ENCODE results near the gene ZNF136.

The ZNF136 gene

DNA sequence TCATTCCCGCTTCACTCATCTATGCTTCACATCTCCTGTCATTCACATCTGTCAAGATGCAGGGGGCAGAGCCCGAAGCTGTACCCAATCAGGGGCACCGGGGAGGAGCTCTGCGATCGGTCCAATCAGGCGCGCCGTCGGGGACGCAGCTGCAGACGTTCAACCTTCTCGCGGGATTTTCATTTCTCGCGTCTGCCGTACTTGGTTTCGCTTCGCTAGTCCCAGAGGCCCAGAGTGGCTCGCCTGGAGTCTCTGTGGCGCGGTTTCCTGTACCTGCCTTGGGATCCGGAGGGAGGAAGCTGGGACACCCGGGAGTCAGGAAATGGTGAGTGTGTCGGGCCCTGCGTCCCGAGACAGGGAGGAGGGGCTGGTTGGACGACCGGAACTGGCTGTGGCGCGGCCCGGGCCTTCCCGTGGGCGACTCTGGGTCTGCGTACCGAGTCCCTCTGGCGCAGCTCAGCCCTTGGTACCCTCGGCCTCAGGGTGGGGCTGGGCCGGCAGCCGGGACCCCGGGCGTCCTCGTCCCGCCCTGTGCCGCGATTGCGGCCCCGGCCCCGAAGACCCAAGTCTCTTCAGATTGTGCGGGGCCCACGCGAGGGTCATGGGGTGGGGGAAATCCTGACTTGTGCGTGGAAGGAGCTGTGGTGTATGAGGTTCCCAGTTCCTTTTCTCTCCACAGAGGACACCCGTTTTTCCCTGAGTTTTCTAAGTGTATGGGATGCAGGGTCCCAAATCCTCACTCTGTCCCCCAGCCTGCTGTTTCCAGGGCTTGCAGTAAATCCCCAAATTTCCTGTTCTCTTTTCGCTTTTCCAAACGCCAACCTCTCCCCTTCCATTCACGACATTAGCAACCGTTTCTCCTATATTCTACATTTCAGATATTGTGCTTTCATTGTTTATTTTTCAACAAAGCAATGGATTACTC, at the start of gene ZNF136:
Gene ZNF136, plus strand, starts transcription at position 215 of the 925 bp plus-strand sequence. Its CDS starts 108 bp downstream, at position 323.
- H3K4me1 Mint-ChIP-seq, result peaks cover 19 to 48% of the 10 kb centered on the region in 2 donors
- no peaks in the 10 kb centered on the region for H3K9me3 Mint-ChIP-seq
- peak within 1 kb of the TSS; percentile 99 for H3K27ac Mint-ChIP-seq
- H3K36me3 Mint-ChIP-seq, result peaks cover 10 to 20% of the 10 kb centered on the region in 2 donors
- DNase-seq (peak; percentile 94), ATAC-seq (replicated peaks) (peak; percentile 99)
- H3K4me3 Mint-ChIP-seq, result peak within 1 kb of the TSS; percentile 96 to 99
- no peaks in the 10 kb centered on the region for H3K27me3 Mint-ChIP-seq

DNA sequence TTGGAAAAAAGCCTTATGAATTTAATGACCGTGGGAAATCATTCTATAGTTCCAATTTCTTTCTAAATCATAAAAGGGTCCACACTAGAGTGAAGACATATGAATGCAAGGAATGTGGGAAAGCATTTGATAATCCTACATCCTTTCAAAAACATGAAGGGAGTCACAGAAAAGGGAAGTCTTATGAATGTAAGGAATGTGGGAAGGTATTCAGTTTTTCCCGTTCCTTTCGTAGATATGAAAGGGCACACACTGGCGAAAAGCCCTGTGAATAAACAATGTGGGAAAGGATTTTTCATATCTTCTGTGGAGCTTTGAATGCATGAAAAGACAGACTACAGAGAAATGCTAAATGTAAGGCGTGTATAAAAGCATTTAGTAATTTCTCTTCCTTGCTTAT, 49.8 kb upstream of the ZNF136 start:
- ATAC-seq (replicated peaks) (no peak), DNase-seq (no peak)
- H3K4me3 Mint-ChIP-seq, result no peak overlapping the region
- no peaks in the 10 kb centered on the region for H3K4me1 Mint-ChIP-seq
- H3K27me3 Mint-ChIP-seq, result no peaks in the 10 kb centered on the region
- no peak overlapping the region for H3K27ac Mint-ChIP-seq
- H3K36me3 Mint-ChIP-seq, result peaks cover 12 to 42% of the 10 kb centered on the region in 2 donors
- peaks cover 0 to 2% of the 10 kb centered on the region in 2 donors for H3K9me3 Mint-ChIP-seq

DNA sequence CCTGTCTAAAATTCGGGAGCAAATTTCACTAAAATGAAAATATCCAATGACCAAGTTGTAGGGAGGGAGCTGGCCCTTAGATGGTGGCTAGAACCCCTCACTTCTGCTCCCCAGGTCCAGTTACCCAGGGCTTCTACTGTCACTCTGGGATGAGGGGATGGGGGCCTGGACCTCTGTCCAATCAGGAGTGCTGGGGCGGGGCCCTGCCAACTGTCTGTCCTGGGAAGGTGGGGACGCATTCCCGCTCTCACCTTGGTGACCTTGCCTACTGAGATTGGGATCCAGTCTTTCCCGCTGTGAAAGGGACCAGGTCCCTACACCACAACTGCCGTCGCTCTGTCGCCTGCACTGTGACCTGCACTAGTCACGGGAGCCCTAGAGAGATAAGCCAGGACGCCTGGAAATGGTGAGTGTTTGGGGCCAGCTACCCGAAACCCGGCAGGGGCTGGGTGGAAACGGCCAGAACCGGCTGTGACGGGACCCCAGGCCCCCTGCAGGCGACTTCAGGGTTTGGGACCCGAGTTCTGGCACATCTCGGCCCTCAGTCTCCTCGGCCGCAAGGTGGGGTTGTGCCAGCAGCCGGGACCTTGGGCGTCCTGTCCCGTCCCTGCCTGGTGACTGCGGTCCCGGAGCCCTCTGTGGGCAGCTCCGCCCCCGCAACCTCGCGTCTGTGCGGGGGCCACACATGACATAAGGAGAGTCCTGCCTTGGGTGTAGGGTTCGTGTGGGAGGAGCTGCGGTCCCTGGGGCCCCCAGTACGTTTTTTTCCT, 45.5 kb upstream of the ZNF136 start:
- no peaks in the 10 kb centered on the region for H3K4me1 Mint-ChIP-seq
- H3K27ac Mint-ChIP-seq, result no peak overlapping the region
- no peak for ATAC-seq (replicated peaks)
- no peaks in the 10 kb centered on the region for H3K27me3 Mint-ChIP-seq
- H3K36me3 Mint-ChIP-seq, result peaks cover 5 to 14% of the 10 kb centered on the region in 2 donors
- peaks cover 0 to 2% of the 10 kb centered on the region in 2 donors for H3K9me3 Mint-ChIP-seq
- DNase-seq, result no peak
- no peak overlapping the region for H3K4me3 Mint-ChIP-seq

DNA sequence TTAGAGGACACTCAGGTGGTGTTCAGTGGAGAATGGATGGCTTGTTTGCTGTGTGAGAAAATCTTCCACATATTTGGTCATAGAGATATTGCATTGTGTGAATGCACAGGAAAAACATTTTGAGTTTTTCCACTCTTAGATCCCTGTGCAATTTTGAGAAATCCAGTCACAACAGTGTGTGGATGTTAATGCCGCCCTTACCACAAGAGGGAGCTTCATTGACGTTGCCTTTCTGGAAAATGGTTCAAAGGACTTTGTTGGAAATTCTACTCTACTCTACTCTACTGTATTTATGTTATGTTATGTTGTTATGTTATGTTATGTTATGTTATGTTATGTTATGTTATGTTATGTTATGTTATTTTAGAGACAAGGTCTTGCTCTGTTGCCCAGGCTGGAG, 36.2 kb upstream of the ZNF136 start:
- Mint-ChIP-seq H3K4me3 (no peak overlapping the region), H3K36me3 (peaks cover 6 to 13% of the 10 kb centered on the region in 2 donors), H3K9me3 (peaks cover 3% of the 10 kb centered on the region in 2 donors), H3K27ac (no peak overlapping the region), H3K27me3 (no peaks in the 10 kb centered on the region), H3K4me1 (no peaks in the 10 kb centered on the region)
- ATAC-seq (replicated peaks) (peak; percentile 27 to 34), DNase-seq (no peak)

- peaks cover 9 to 12% of the 10 kb centered on the region in 2 donors for H3K4me1 Mint-ChIP-seq
- ATAC-seq (replicated peaks) (no peak), DNase-seq (no peak)
- no peak overlapping the region for H3K4me3 Mint-ChIP-seq
- no peak overlapping the region for H3K27ac Mint-ChIP-seq
- H3K27me3 Mint-ChIP-seq, result no peaks in the 10 kb centered on the region
- peaks cover 41 to 54% of the 10 kb centered on the region in 2 donors for H3K36me3 Mint-ChIP-seq
- peaks cover 10 to 15% of the 10 kb centered on the region in 2 donors for H3K9me3 Mint-ChIP-seq
Measured at GRCh38 chr19:12133069-12133468, 29.8 kb upstream of the ZNF136 start.

DNA sequence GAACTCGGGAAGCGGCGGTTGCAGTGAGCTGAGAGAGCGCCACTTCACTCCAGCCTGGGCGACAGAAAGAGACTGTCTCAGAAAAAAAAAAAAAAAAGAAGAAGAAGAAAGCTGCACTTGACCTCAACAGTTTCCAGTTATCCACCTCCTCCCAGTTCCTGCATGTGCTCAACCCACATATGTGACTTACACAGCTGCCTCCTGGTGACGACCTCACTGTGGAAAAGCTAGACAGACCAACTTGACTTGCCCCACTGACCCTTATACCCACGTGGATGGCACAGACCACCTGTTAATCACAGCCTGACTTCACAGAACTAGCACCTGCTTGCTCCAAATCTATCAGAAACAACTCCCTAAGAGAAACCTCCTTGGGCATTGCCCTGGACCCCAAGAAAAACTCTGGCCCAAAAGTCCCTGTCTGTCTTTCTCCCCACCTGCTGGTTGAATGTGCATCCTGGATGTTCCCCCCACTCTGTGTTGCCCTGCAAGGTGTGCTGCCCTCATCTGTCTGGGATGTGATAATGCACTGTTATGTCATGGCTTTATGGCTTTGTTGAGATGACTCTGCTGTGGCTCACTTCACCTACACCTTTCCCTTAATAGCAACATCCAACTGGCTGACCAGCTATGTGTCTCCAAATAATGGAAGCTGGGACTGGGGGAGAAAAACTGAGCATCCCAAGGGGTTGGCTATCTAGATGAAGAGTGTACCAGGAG, 25.5 kb upstream of the ZNF136 start:
- Mint-ChIP-seq H3K36me3 (peaks cover 32 to 37% of the 10 kb centered on the region in 2 donors), H3K27me3 (no peaks in the 10 kb centered on the region), H3K9me3 (peaks cover 2 to 7% of the 10 kb centered on the region in 2 donors), H3K4me3 (peak overlapping the region in 1 of 2 donors; percentile 3), H3K27ac (no peak overlapping the region), H3K4me1 (peaks cover 24 to 38% of the 10 kb centered on the region in 2 donors)
- ATAC-seq (replicated peaks), result peak in 1 of 2 donors; percentile 40
- DNase-seq, result peak; percentile 20

DNA sequence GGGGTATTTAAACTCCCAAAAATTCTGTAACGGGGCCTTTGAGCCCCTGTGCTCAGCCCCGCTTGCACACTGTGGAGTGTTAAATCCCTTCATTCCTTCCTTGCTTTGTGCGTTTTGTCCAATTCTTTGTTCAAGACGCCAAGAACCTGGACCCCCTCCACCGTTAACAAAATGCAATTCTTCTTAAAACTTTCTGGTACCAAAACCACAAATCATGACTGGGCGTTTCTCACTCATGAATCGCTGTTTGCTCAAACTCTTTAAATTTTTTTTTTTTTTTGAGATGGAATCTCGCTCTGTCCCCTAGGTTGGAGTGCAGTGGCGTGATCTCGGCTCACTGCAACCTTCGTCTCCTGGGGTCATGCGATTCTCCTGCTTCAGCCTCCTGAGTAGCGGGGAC, 23.6 kb upstream of the ZNF136 start:
- Mint-ChIP-seq H3K4me1 (peaks cover 24 to 38% of the 10 kb centered on the region in 2 donors), H3K27ac (no peak overlapping the region), H3K27me3 (no peaks in the 10 kb centered on the region), H3K4me3 (peak overlapping the region; percentile 94 to 98), H3K36me3 (peaks cover 14 to 21% of the 10 kb centered on the region in 2 donors), H3K9me3 (no peaks in the 10 kb centered on the region)
- no peak for ATAC-seq (replicated peaks)
- no peak for DNase-seq

- no peaks in the 10 kb centered on the region for H3K9me3 Mint-ChIP-seq
- DNase-seq, result peak; percentile 86
- H3K27ac Mint-ChIP-seq, result peak within 1 kb of the TSS; percentile 93
- H3K4me3 Mint-ChIP-seq, result peak within 1 kb of the TSS; percentile 94 to 98
- peaks cover 24 to 38% of the 10 kb centered on the region in 2 donors for H3K4me1 Mint-ChIP-seq
- H3K36me3 Mint-ChIP-seq, result peaks cover 10 to 21% of the 10 kb centered on the region in 2 donors
- H3K27me3 Mint-ChIP-seq, result no peaks in the 10 kb centered on the region
- peak; percentile 94 to 96 for ATAC-seq (replicated peaks)
Measured at GRCh38 chr19:12139885-12140544, 22.9 kb upstream of the ZNF136 start, which contains the start of gene ZNF20. TSS of gene ZNF20 (minus strand) at chr19:12140350. CDS start at chr19:12140182, 168 bp downstream.

- ATAC-seq (replicated peaks), result peak; percentile 73 to 78
- Mint-ChIP-seq H3K9me3 (peaks cover 7% of the 10 kb centered on the region in 2 donors), H3K27ac (no peak overlapping the region), H3K27me3 (no peaks in the 10 kb centered on the region), H3K36me3 (peaks cover 16 to 23% of the 10 kb centered on the region in 2 donors), H3K4me3 (peak overlapping the region; percentile 94 to 98), H3K4me1 (peaks cover 24 to 38% of the 10 kb centered on the region in 2 donors)
- peak; percentile 68 for DNase-seq
Measured at GRCh38 chr19:12140545-12141404, 22.1 kb upstream of the ZNF136 start.

DNA sequence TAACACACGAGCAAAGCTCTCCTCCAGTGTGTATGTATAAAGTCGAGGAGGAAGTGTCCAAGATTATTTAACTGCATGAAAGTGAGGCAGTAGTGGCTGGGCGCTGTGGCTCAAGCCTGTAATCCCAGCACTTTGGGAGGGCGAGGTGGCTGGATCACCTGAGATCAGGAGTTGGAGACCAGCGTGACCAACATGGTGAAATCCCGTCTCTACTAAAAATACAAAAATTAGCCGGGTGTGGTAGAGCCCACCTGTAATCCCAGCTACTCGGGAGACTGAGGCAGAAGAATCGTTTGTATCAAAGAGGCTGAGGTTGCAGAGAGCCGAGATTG, 21.5 kb upstream of the ZNF136 start:
- Mint-ChIP-seq H3K4me3 (peak overlapping the region in 1 of 2 donors; percentile 98), H3K36me3 (peaks cover 19 to 28% of the 10 kb centered on the region in 2 donors), H3K9me3 (peaks cover 8 to 9% of the 10 kb centered on the region in 2 donors), H3K4me1 (peaks cover 24 to 38% of the 10 kb centered on the region in 2 donors), H3K27me3 (no peaks in the 10 kb centered on the region), H3K27ac (no peak overlapping the region)
- DNase-seq (no peak), ATAC-seq (replicated peaks) (no peak)

DNA sequence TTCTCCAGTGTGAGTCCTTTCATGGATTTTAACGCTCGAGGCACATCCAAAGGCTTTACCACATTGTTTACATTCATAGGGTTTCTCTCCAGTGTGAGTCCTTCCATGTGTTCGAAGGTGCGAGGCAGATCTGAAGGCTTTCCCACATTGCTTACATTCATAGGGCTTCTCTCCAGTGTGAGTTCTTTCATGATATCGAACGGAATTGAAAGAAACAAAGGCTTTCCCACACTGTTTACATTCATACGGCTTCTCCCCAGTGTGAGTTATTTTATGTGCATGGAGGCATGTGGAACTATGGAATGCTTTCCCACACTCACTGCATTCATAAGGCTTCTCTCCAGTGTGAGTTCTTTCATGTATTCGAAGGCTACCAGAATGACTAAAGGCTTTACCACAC, 17.5 kb upstream of the ZNF136 start:
- H3K36me3 Mint-ChIP-seq, result peaks cover 29 to 33% of the 10 kb centered on the region in 2 donors
- peaks cover 10 to 11% of the 10 kb centered on the region in 2 donors for H3K4me1 Mint-ChIP-seq
- H3K27ac Mint-ChIP-seq, result no peak overlapping the region
- no peak for DNase-seq
- no peaks in the 10 kb centered on the region for H3K27me3 Mint-ChIP-seq
- peaks cover 8 to 9% of the 10 kb centered on the region in 2 donors for H3K9me3 Mint-ChIP-seq
- H3K4me3 Mint-ChIP-seq, result no peak overlapping the region
- ATAC-seq (replicated peaks), result no peak

DNA sequence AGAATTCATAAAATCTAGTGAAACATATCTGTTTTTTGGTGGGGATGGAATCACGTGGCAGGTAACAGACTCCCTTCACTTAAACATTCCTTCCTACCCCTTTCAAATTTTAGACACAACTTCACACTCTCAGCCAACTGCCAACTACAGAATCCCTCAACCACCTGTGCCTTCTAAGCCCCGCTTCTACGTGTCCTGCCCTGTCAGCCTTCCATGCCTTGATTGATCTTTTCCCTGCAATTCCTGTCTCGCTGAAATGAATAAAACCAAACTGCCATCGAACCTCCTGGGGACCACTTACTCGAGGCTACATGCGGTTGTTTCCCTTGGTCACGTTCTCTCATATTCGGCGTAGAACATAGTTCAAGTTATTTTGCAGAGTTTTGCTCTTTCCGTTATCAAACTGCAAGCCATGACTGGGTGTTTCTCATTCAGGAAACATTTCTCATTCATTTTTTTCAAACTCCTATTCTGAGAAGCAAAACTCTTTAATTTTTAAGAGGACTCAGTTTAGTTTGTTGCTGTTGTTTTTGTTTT, 7.5 kb upstream of the ZNF136 start:
- Mint-ChIP-seq H3K27me3 (no peaks in the 10 kb centered on the region), H3K36me3 (peaks cover 4 to 10% of the 10 kb centered on the region in 2 donors), H3K4me3 (peak overlapping the region; percentile 94 to 98), H3K4me1 (peaks cover 6 to 7% of the 10 kb centered on the region in 2 donors), H3K9me3 (no peaks in the 10 kb centered on the region), H3K27ac (no peak overlapping the region)
- ATAC-seq (replicated peaks) (no peak), DNase-seq (no peak)

Measured in stimulated activated naive B cell treated with anti-CD40 and anti-IgM and Interleukin-4, amounts not matched to agents 10 μg/mL and 1 μg/mL and 100 μg/mL, for 72 hours (primary cell).